ENCODE results near the gene METTL22.

Gene METTL22

GRCh38 chr16:8634991-8635736 lies 13.7 kb downstream of the METTL22 start:
- H3K36me3 ChIP-seq (ENCODE audit: insufficient read depth, low read length): peaks cover 10% of the 10 kb centered on the region; the same call in 1 of the 2 replicates

GRCh38 chr16:8639694-8640093 lies 18.2 kb downstream of the METTL22 start:
- H3K4me3 ChIP-seq (ENCODE audit: low read length, poor library complexity, severe bottlenecking): no peak overlapping the region
- H3K9me2 ChIP-seq (replicated peaks; ENCODE audit: low read depth, low read length): no peaks in the 10 kb centered on the region
- no peaks in the 10 kb centered on the region for H3K9me3 ChIP-seq (ENCODE audit: insufficient read depth, low read depth, low read length)
- H2AFZ ChIP-seq (ENCODE audit: low read length): no peak overlapping the region
- no peak overlapping the region for H3K9ac ChIP-seq (ENCODE audit: low read depth, low read length, poor library complexity, severe bottlenecking)
- H3K27me3 ChIP-seq (ENCODE audit: insufficient read depth, low read length, poor library complexity, severe bottlenecking): no peaks in the 10 kb centered on the region
- peaks cover 17% of the 10 kb centered on the region; the same call in 1 of the 2 replicates for H3K36me3 ChIP-seq (ENCODE audit: insufficient read depth, low read length)
- no peaks in the 10 kb centered on the region for H3F3A ChIP-seq (ENCODE audit: low read depth)
- H3K79me2 ChIP-seq (ENCODE audit: insufficient read depth, low read length): no peaks in the 10 kb centered on the region
- H3K4me1 ChIP-seq (ENCODE audit: insufficient read depth, low read length, poor library complexity, severe bottlenecking): peaks cover 3% of the 10 kb centered on the region
- no peak overlapping the region for H3K4me2 ChIP-seq (ENCODE audit: low read depth, low read length, poor library complexity, severe bottlenecking)
- no peaks in the 10 kb centered on the region for H4K20me1 ChIP-seq (ENCODE audit: insufficient read depth, low read length, poor library complexity, severe bottlenecking)
- no peak for TF ChIP-seq EZH2phosphoT487 (IDR thresholded peaks at IDR 0.05; ENCODE audit: borderline replicate concordance)
- no peak for TF ChIP-seq CTCF (conservative IDR thresholded peaks at IDR 0.05; ENCODE audit: low read length)

More at GRCh38 chr16:8634991-8635736, 13.7 kb downstream of the METTL22 start:
- H3K4me3 ChIP-seq (ENCODE audit: low read length, poor library complexity, severe bottlenecking): no peak overlapping the region
- H2AFZ ChIP-seq (ENCODE audit: low read length): no peak overlapping the region
- H3F3A ChIP-seq (ENCODE audit: low read depth): no peaks in the 10 kb centered on the region
- H3K9me3 ChIP-seq (ENCODE audit: insufficient read depth, low read depth, low read length): no peaks in the 10 kb centered on the region
- H4K20me1 ChIP-seq (ENCODE audit: insufficient read depth, low read length, poor library complexity, severe bottlenecking): no peaks in the 10 kb centered on the region
- H3K9me2 ChIP-seq (replicated peaks; ENCODE audit: low read depth, low read length): no peaks in the 10 kb centered on the region
- no peak overlapping the region for H3K4me2 ChIP-seq (ENCODE audit: low read depth, low read length, poor library complexity, severe bottlenecking)
- TF ChIP-seq CTCF (conservative IDR thresholded peaks at IDR 0.05; ENCODE audit: low read length): peak; percentile 36; the same call in 1 of the 2 replicates
- no peak for TF ChIP-seq EZH2phosphoT487 (IDR thresholded peaks at IDR 0.05; ENCODE audit: borderline replicate concordance)
- no peaks in the 10 kb centered on the region for H3K79me2 ChIP-seq (ENCODE audit: insufficient read depth, low read length)
- no peaks in the 10 kb centered on the region for H3K27me3 ChIP-seq (ENCODE audit: insufficient read depth, low read length, poor library complexity, severe bottlenecking)
- no peak overlapping the region for H3K9ac ChIP-seq (ENCODE audit: low read depth, low read length, poor library complexity, severe bottlenecking)
- no peaks in the 10 kb centered on the region for H3K4me1 ChIP-seq (ENCODE audit: insufficient read depth, low read length, poor library complexity, severe bottlenecking)

GRCh38 chr16:8641671-8642070 lies 20.2 kb downstream of the METTL22 start:
- H3K4me1 ChIP-seq (ENCODE audit: insufficient read depth, low read length, poor library complexity, severe bottlenecking): peaks cover 3% of the 10 kb centered on the region
- H3K4me3 ChIP-seq (ENCODE audit: low read length, poor library complexity, severe bottlenecking): no peak overlapping the region
- H3K36me3 ChIP-seq (ENCODE audit: insufficient read depth, low read length): peaks cover 25% of the 10 kb centered on the region; the same call in 1 of the 2 replicates
- no peak overlapping the region for H2AFZ ChIP-seq (ENCODE audit: low read length)
- H3F3A ChIP-seq (ENCODE audit: low read depth): no peaks in the 10 kb centered on the region
- no peaks in the 10 kb centered on the region for H3K79me2 ChIP-seq (ENCODE audit: insufficient read depth, low read length)
- H3K27me3 ChIP-seq (ENCODE audit: insufficient read depth, low read length, poor library complexity, severe bottlenecking): no peaks in the 10 kb centered on the region
- H3K9ac ChIP-seq (ENCODE audit: low read depth, low read length, poor library complexity, severe bottlenecking): no peak overlapping the region
- no peak for TF ChIP-seq EZH2phosphoT487 (IDR thresholded peaks at IDR 0.05; ENCODE audit: borderline replicate concordance)
- TF ChIP-seq CTCF (conservative IDR thresholded peaks at IDR 0.05; ENCODE audit: low read length): no peak
- H4K20me1 ChIP-seq (ENCODE audit: insufficient read depth, low read length, poor library complexity, severe bottlenecking): no peaks in the 10 kb centered on the region
- no peaks in the 10 kb centered on the region for H3K9me2 ChIP-seq (replicated peaks; ENCODE audit: low read depth, low read length)
- no peak overlapping the region for H3K4me2 ChIP-seq (ENCODE audit: low read depth, low read length, poor library complexity, severe bottlenecking)
- no peaks in the 10 kb centered on the region for H3K9me3 ChIP-seq (ENCODE audit: insufficient read depth, low read depth, low read length)

Measured in Loucy (cell line).